Fibroblast of lung (primary cell): ENCODE data around the gene LMO1.

ENCODE experiments used
- CTCF ChIP-seq, 2 donors: IDR thresholded peaks in 1 of 2; conservative IDR thresholded peaks in 1 of 2; 1 replicate in 1 of 2; 2 replicates in 1 of 2; pipeline ENCODE4 v1.5.1; 2011 to 2012; ENCODE audit warnings: low read length in 2 of 2, control low read depth in 1 of 2, inconsistent platforms in 1 of 2, low read depth in 1 of 2, mild to moderate bottlenecking in 1 of 2
- EZH2 ChIP-seq: IDR thresholded peaks from 2 replicates; pipeline ENCODE4 v1.5.1; 2012; ENCODE audit warnings: low read length, control low read depth, mild to moderate bottlenecking; ENCODE audit errors: missing control alignments

DNA sequence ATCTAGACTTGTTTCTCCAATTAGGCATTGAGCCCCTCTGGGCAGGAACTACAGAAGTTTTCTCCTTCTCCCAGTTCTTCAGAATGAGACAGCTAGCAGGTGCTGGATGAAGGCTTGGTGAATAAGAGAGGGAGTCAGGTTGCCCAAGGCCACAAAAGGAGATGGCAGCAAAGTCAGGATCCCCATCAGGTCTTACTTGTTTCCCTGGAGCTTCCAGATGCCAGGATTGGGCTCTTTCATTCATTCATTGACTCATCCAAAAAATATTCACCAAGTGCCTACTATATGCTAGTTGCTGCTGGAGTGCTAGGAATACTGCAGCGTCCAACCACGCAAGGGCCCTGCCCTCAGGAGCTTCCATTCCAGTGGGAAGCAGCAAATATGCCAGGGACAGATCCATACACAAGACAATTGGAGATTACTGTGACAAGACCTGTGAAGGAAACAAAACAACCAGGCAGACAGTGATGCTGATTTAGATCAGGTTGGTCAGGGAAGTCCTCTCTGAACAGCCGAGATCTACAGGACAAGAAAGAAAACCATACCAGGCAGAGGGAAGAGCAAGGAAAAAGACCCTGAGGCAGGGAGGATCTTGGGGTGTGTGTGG is 24.6 kb upstream of the LMO1 start:
- TF ChIP-seq CTCF (conservative IDR thresholded peaks at IDR 0.05 in 1 of 2, IDR thresholded peaks at IDR 0.05 in 1 of 2; ENCODE audit: low read depth in 1 of 2, low read length in 2 of 2) = no peak
- no peak for TF ChIP-seq EZH2
